GM13977 (cell line): Measurements from ENCODE around the gene CAPN2.

Source experiments
- DNase-seq: peaks from one replicate; pipeline ENCODE4 v3.0.0; 2012; ENCODE audit warnings: low spot score
- CTCF ChIP-seq: IDR thresholded peaks from 2 replicates; pipeline ENCODE4 v1.5.1; 2012; ENCODE audit warnings: mild to moderate bottlenecking, control low read depth; ENCODE audit not compliant: insufficient read depth; ENCODE audit errors: extremely low read depth, missing control alignments
- in situ Hi-C: fragments of 300-500 bp; cut with MboI; formaldehyde crosslinking; loops from one replicate; pipeline ENCODE4 v1.12.0; 2022; ENCODE audit warnings: low sequenced_read_pairs, low pct_unique_long_range_greater_than_20kb, mixed read lengths, inconsistent platforms; ENCODE audit not compliant: unreplicated experiment

CAPN2 gene

DNA sequence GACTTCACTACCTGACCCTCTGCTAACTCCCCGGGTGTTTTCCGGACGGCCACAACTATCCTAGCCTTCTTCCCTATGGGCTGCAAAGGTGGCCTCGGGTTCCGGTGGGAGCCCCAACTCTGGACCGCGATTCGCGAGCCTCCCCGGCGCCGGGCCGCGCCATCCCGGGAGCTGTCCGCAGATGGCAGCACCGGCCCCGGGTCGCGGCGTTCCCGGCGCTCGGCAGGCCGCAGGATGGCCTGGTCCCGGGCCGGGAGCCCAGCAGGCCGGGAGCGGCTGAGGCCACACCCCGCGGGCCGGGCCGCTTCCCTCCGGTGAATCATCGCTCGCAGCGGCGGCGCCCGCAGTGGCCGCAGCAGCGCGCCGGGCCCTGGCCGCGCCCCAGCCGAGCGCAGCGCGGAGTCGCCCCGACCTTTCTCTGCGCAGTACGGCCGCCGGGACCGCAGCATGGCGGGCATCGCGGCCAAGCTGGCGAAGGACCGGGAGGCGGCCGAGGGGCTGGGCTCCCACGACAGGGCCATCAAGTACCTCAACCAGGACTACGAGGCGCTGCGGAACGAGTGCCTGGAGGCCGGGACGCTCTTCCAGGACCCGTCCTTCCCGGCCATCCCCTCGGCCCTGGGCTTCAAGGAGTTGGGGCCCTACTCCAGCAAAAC is at the start of gene CAPN2:
CAPN2 (plus strand) TSS at position 346 of the 656 bp plus-strand sequence; CDS start at position 448, 102 bp downstream.
- in situ Hi-C loops = no loop called here
- peak; percentile 64 for TF ChIP-seq CTCF
- peak; percentile 81 for DNase-seq

DNA sequence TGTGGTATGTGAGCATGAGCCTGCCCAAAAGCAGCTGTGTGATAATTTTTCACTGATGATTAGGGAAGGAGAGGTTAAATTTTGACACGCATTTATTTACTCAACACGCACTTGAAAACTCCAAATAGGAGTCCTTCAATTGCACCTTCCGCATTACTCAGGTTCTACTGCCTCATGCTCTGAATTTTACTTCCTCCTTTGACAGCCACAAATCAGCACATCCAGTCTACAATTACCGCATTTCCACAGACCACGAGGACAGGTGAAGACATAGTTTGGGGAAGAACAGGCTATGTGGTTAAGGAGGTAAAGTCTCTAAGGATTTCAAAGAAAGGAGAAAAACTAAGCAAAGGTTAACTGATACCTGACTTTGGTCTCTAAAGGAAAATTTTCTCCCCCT is 49.4 kb upstream of the CAPN2 start:
- DNase-seq = no peak
- in situ Hi-C loops = no loop called here
- TF ChIP-seq CTCF = no peak

- TF ChIP-seq CTCF = no peak
- no peak for DNase-seq
- in situ Hi-C loops = no loop called here
These were observed 48.2 kb upstream of the CAPN2 start for GRCh38 chr1:223664106-223664505.

- in situ Hi-C loops = no loop called here
- DNase-seq = no peak
- no peak for TF ChIP-seq CTCF
These were observed 46.6 kb upstream of the CAPN2 start, which contains the start of gene CAPN8 for GRCh38 chr1:223665592-223666312. Gene CAPN8, minus strand, starts transcription at chr1:223665701. Its CDS starts 55 bp downstream, at chr1:223665646.

- in situ Hi-C loops = no loop called here
- DNase-seq = no peak
These were observed 44.7 kb upstream of the CAPN2 start for GRCh38 chr1:223667484-223668182.

More at GRCh38 chr1:223667484-223668182, 44.7 kb upstream of the CAPN2 start:
- TF ChIP-seq CTCF = no peak
